ENCODE measurements around the gene TMEM106B.
"Not testable (repeated sequence)": the region's sequence is repeated elsewhere in the genome, so short reads cannot be mapped to it uniquely, and the experiment has no call there.

The TMEM106B gene

GRCh38 chr7:12211711-12212485, 804 bp downstream of the TMEM106B start:
- POLR2A ChIA-PET, result interaction anchor here (0.5 to 0.6 kb wide), 2 partner anchors 38 to 209 kb away, joined by 3 to 4 read pairs; no protein-coding TSS in a partner anchor
- CTCF ChIA-PET, result interaction anchor here (1.6 kb wide), 1 partner anchor 20 kb away, joined by 3 read pairs; no protein-coding TSS in a partner anchor
- DNase-seq (ENCODE audit: low read depth, low spot score), result no peak
- peak overlapping the region; percentile 86 for H3K4me3 ChIP-seq (ENCODE audit: low read depth, low read length)
- TF ChIP-seq CTCF (IDR thresholded peaks at IDR 0.05; ENCODE audit: insufficient read depth, low read length, missing control alignments), result no peak

GRCh38 chr7:12217311-12217710, 6.2 kb downstream of the TMEM106B start:
- POLR2A ChIA-PET, result no interaction called here

GRCh38 chr7:12220389-12221046, 9.4 kb downstream of the TMEM106B start:
- no peak overlapping the region for H3K4me3 ChIP-seq (ENCODE audit: low read depth, low read length)
- TF ChIP-seq CTCF (IDR thresholded peaks at IDR 0.05; ENCODE audit: insufficient read depth, low read length, missing control alignments), result no peak
- DNase-seq (ENCODE audit: low read depth, low spot score), result no peak
- ChIA-PET POLR2A (no interaction called here), CTCF (no interaction called here)

More at GRCh38 chr7:12217311-12217710, 6.2 kb downstream of the TMEM106B start:
- no peak for TF ChIP-seq CTCF (IDR thresholded peaks at IDR 0.05; ENCODE audit: insufficient read depth, low read length, missing control alignments)
- CTCF ChIA-PET, result no interaction called here
- no peak for DNase-seq (ENCODE audit: low read depth, low spot score)
- H3K4me3 ChIP-seq (ENCODE audit: low read depth, low read length), result no peak overlapping the region

GRCh38 chr7:12221414-12221813, 10.3 kb downstream of the TMEM106B start:
- CTCF ChIA-PET, result no interaction called here
- POLR2A ChIA-PET, result no interaction called here
- no peak overlapping the region for H3K4me3 ChIP-seq (ENCODE audit: low read depth, low read length)
- no peak for TF ChIP-seq CTCF (IDR thresholded peaks at IDR 0.05; ENCODE audit: insufficient read depth, low read length, missing control alignments)
- no peak for DNase-seq (ENCODE audit: low read depth, low spot score)

- ChIA-PET POLR2A (no interaction called here), CTCF (no interaction called here)
- TF ChIP-seq CTCF (IDR thresholded peaks at IDR 0.05; ENCODE audit: insufficient read depth, low read length, missing control alignments), result no peak
- no peak for DNase-seq (ENCODE audit: low read depth, low spot score)
- no peak overlapping the region for H3K4me3 ChIP-seq (ENCODE audit: low read depth, low read length)
Observed at GRCh38 chr7:12222889-12223579, 11.9 kb downstream of the TMEM106B start.

GRCh38 chr7:12225017-12225416, 13.9 kb downstream of the TMEM106B start:
- DNase-seq (ENCODE audit: low read depth, low spot score); CTCF ChIA-PET; H3K4me3 ChIP-seq (ENCODE audit: low read depth, low read length); POLR2A ChIA-PET: not testable (repeated sequence)

All from AG04449 (cell line).